ENCODE data around the gene KCNIP4. TPM values are rescaled to one million over a fixed set of nuclear protein-coding genes. Genes with fewer than 3 reads are reported as not detected.

The KCNIP4 gene
- total and polyA plus RNA-seq, 2 of the 8 experiments (the other 6 are each of a cell fraction or from before 2014, with no cell fraction given), result 0.06 TPM; not detected in 1

GRCh38 chr4:21544955-21545354 lies 403.6 kb downstream of the KCNIP4 start:
- no peak overlapping the region for H3K4me2 ChIP-seq (ENCODE audit: insufficient read depth in 1 of 2, low read depth in 2 of 2, low read length in 2 of 2)

More at GRCh38 chr4:21544955-21545354, 403.6 kb downstream of the KCNIP4 start:
- peaks cover 0 to 4% (median 3%) of the 10 kb centered on the region in 4 experiments; a peak in 2 of 7 replicates for H3K4me1 ChIP-seq (replicated peaks in 1 of 4; ENCODE audit: control insufficient read depth in 3 of 4, insufficient read depth in 4 of 4, low read length in 3 of 4)
- FAIRE-seq (no peak), DNase-seq (ENCODE audit: low read depth in 1 of 2, low spot score in 2 of 2) (no peak)
- no peak overlapping the region for H3K23ac ChIP-seq (ENCODE audit: insufficient read length)
- H3K27ac ChIP-seq (ENCODE audit: low read depth, low read length), result no peak overlapping the region
- H3K9me3 ChIP-seq (ENCODE audit: insufficient read depth in 2 of 2, low read depth in 1 of 2, low read length in 1 of 2), result peaks cover 2 to 4% of the 10 kb centered on the region in 2 experiments; a peak in 2 of 4 replicates
- no peak overlapping the region for H2BK5ac ChIP-seq (ENCODE audit: low read depth, low read length)
- no peak overlapping the region for H2BK15ac ChIP-seq (ENCODE audit: low read length)
- H4K20me1 ChIP-seq (replicated peaks in 1 of 2; ENCODE audit: control insufficient read depth in 1 of 2, insufficient read depth in 2 of 2, low read length in 2 of 2), result no peaks in the 10 kb centered on the region
- ChIA-PET POLR2A (ENCODE audit: partially characterized antibody) (no interaction called here), CTCF (ENCODE audit: partially characterized antibody) (no interaction called here)
- no peak overlapping the region for H2BK120ac ChIP-seq (replicated peaks; ENCODE audit: low read depth, low read length)
- no peaks in the 10 kb centered on the region for H3K79me1 ChIP-seq (ENCODE audit: low read depth, low read length)
- no peak overlapping the region for H3K56ac ChIP-seq (replicated peaks; ENCODE audit: insufficient read length, low read depth, low read length)
- no peak overlapping the region for H3K14ac ChIP-seq (ENCODE audit: insufficient read length)
- H3K27me3 ChIP-seq (replicated peaks in 1 of 4; ENCODE audit: control insufficient read depth in 3 of 4, extremely low read depth in 1 of 4, insufficient read depth in 3 of 4, low read length in 3 of 4), result peaks cover 0 to 12% (median 4%) of the 10 kb centered on the region in 4 experiments; a peak in 3 of 7 replicates
- no peaks in the 10 kb centered on the region for H3K36me3 ChIP-seq (ENCODE audit: control insufficient read depth in 2 of 4, insufficient read depth in 4 of 4, low read length in 3 of 4)
- TF ChIP-seq CHD1 (IDR thresholded peaks at IDR 0.05; ENCODE audit: low read depth, low read length), result no peak
- no peak for TF ChIP-seq BRCA1 (IDR thresholded peaks at IDR 0.05; ENCODE audit: low read depth, low read length)
- no peak for TF ChIP-seq JUN (IDR thresholded peaks at IDR 0.05; ENCODE audit: low read depth, low read length)
- TF ChIP-seq SP1 (IDR thresholded peaks at IDR 0.05; ENCODE audit: low read depth, low read length), result no peak
- no peak for TF ChIP-seq HDAC2 (IDR thresholded peaks at IDR 0.05; ENCODE audit: borderline replicate concordance in 1 of 2, low read depth in 2 of 2, low read length in 2 of 2)
- TF ChIP-seq MAX (IDR thresholded peaks at IDR 0.05), result no peak
- H3K23me2 ChIP-seq (ENCODE audit: low read depth, low read length), result no peaks in the 10 kb centered on the region
- H2BK12ac ChIP-seq (ENCODE audit: low read depth, low read length), result no peak overlapping the region
- H4K5ac ChIP-seq (ENCODE audit: insufficient read length, low read depth, low read length), result no peak overlapping the region
- no peak overlapping the region for H3K4ac ChIP-seq (replicated peaks; ENCODE audit: insufficient read length, low read depth, low read length)
- H2BK20ac ChIP-seq (ENCODE audit: low read length), result no peak overlapping the region
- H3K4me3 ChIP-seq (ENCODE audit: extremely low read depth in 1 of 4, insufficient read depth in 2 of 4, low read depth in 3 of 4, low read length in 4 of 4), result no peak overlapping the region
- no peak overlapping the region; the same call in 1 of the 2 replicates for H2AK5ac ChIP-seq (ENCODE audit: low read depth, low read length)
- no peak overlapping the region for H4K91ac ChIP-seq (replicated peaks; ENCODE audit: insufficient read length, low read length)
- H4K8ac ChIP-seq (ENCODE audit: extremely low read depth, insufficient read depth, low read length), result no peak overlapping the region
- no peak overlapping the region for H3K18ac ChIP-seq (ENCODE audit: extremely low read depth, low read length)
- no peaks in the 10 kb centered on the region for H3K79me2 ChIP-seq (ENCODE audit: control insufficient read depth in 1 of 2, insufficient read depth in 2 of 2, low read length in 2 of 2)
- 84% methylated on average over 3 of the region's 3 CpGs; no CpG with 5 or more reads in 1 of the 2 experiments for WGBS, 2 experiments (ENCODE audit: extremely low coverage in 1 of 2, insufficient coverage in 1 of 2, insufficient read length in 1 of 2, insufficient replicate concordance in 2 of 2, low coverage in 1 of 2, low lambda C conversion rate in 2 of 2, missing lambda C conversion rate in 1 of 2)
- H3K9ac ChIP-seq (replicated peaks in 1 of 4; ENCODE audit: extremely low read depth in 1 of 4, low read depth in 3 of 4, low read length in 3 of 4), result no peak overlapping the region
- no peak overlapping the region for H2AFZ ChIP-seq (ENCODE audit: low read length)

All from H1 (cell line).